ENCODE data around the gene DISC1. TPM values are rescaled to one million over a fixed set of nuclear protein-coding genes. Genes with fewer than 3 reads are reported as not detected.

Gene DISC1
- total RNA-seq, 1 experiment from 2014 or later = 1.8 TPM

GRCh38 chr1:231757759-231758158 is 131.2 kb downstream of the DISC1 start:
- no peaks in the 10 kb centered on the region for H3K27me3 ChIP-seq (replicated peaks; ENCODE audit: insufficient read depth, low read depth, low read length, poor library complexity)
- no peak overlapping the region for H3K27ac ChIP-seq (ENCODE audit: low read depth, low read length, poor library complexity, severe bottlenecking)
- DNase-seq (ENCODE audit: low spot score) = no peak
- ChIA-PET POLR2A (ENCODE audit: low non-redundant PET) (no interaction called here), CTCF (no interaction called here)
- no peaks in the 10 kb centered on the region for H3K9me3 ChIP-seq (ENCODE audit: low read depth, low read length, poor library complexity, severe bottlenecking)
- intact Hi-C loops (cut with micrococcal nuclease; ENCODE audit: unreplicated experiment) = loop anchor here (2.0 kb wide), 2 partner anchors 49 to 1483 kb away; no protein-coding TSS in a partner anchor
- no peak for TF ChIP-seq CTCF (conservative IDR thresholded peaks at IDR 0.05; ENCODE audit: low read depth, low read length)
- TF ChIP-seq EZH2 (IDR thresholded peaks at IDR 0.05; ENCODE audit: borderline replicate concordance, low read depth, low read length, poor library complexity, severe bottlenecking) = no peak
- no peak overlapping the region for H3K4me3 ChIP-seq (ENCODE audit: low read depth, low read length, poor library complexity, severe bottlenecking)
- BruUV-seq (replicated peaks) = no TSS peak
- H3K36me3 ChIP-seq (ENCODE audit: insufficient read depth, low read length, poor library complexity, severe bottlenecking) = no peaks in the 10 kb centered on the region
- no peaks in the 10 kb centered on the region for H3K4me1 ChIP-seq (ENCODE audit: insufficient read depth, low read length, poor library complexity, severe bottlenecking)

- intact Hi-C loops (cut with micrococcal nuclease; ENCODE audit: unreplicated experiment) = no loop called here
- CTCF ChIA-PET = no interaction called here
- no peaks in the 10 kb centered on the region for H3K36me3 ChIP-seq (ENCODE audit: insufficient read depth, low read length, poor library complexity, severe bottlenecking)
- H3K27ac ChIP-seq (ENCODE audit: low read depth, low read length, poor library complexity, severe bottlenecking) = no peak overlapping the region
- POLR2A ChIA-PET (ENCODE audit: low non-redundant PET) = no interaction called here
- no peak overlapping the region for H3K4me3 ChIP-seq (ENCODE audit: low read depth, low read length, poor library complexity, severe bottlenecking)
- BruUV-seq (replicated peaks) = no TSS peak
- no peak for TF ChIP-seq EZH2 (IDR thresholded peaks at IDR 0.05; ENCODE audit: borderline replicate concordance, low read depth, low read length, poor library complexity, severe bottlenecking)
- no peak for TF ChIP-seq CTCF (conservative IDR thresholded peaks at IDR 0.05; ENCODE audit: low read depth, low read length)
- no peak for DNase-seq (ENCODE audit: low spot score)
- H3K4me1 ChIP-seq (ENCODE audit: insufficient read depth, low read length, poor library complexity, severe bottlenecking) = no peaks in the 10 kb centered on the region
- H3K9me3 ChIP-seq (ENCODE audit: low read depth, low read length, poor library complexity, severe bottlenecking) = no peaks in the 10 kb centered on the region
- no peaks in the 10 kb centered on the region for H3K27me3 ChIP-seq (replicated peaks; ENCODE audit: insufficient read depth, low read depth, low read length, poor library complexity)
Observed at GRCh38 chr1:231761252-231761651, 134.7 kb downstream of the DISC1 start.

- TF ChIP-seq EZH2 (IDR thresholded peaks at IDR 0.05; ENCODE audit: borderline replicate concordance, low read depth, low read length, poor library complexity, severe bottlenecking) (no peak), CTCF (conservative IDR thresholded peaks at IDR 0.05; ENCODE audit: low read depth, low read length) (no peak)
- H3K4me1 ChIP-seq (ENCODE audit: insufficient read depth, low read length, poor library complexity, severe bottlenecking) = no peaks in the 10 kb centered on the region
- H3K36me3 ChIP-seq (ENCODE audit: insufficient read depth, low read length, poor library complexity, severe bottlenecking) = no peaks in the 10 kb centered on the region
- ChIA-PET POLR2A (ENCODE audit: low non-redundant PET) (no interaction called here), CTCF (no interaction called here)
- no TSS peak for BruUV-seq (replicated peaks)
- no peak for DNase-seq (ENCODE audit: low spot score)
- H3K9me3 ChIP-seq (ENCODE audit: low read depth, low read length, poor library complexity, severe bottlenecking) = no peaks in the 10 kb centered on the region
- no peak overlapping the region for H3K27ac ChIP-seq (ENCODE audit: low read depth, low read length, poor library complexity, severe bottlenecking)
- no peaks in the 10 kb centered on the region for H3K27me3 ChIP-seq (replicated peaks; ENCODE audit: insufficient read depth, low read depth, low read length, poor library complexity)
- intact Hi-C loops (cut with micrococcal nuclease; ENCODE audit: unreplicated experiment) = no loop called here
- no peak overlapping the region for H3K4me3 ChIP-seq (ENCODE audit: low read depth, low read length, poor library complexity, severe bottlenecking)
Observed at GRCh38 chr1:231761747-231762541, 135.4 kb downstream of the DISC1 start.
